ENCODE results near the gene SEPTIN1.

Gene SEPTIN1

GRCh38 chr16:30382111-30382881 lies at the start of gene SEPTIN1:
TSS of gene SEPTIN1 (minus strand) at chr16:30382561. CDS start at chr16:30382542, 19 bp downstream.
- Histone ChIP-seq H3K4me1 (ENCODE audit: control insufficient read depth, insufficient read depth, low read length) (no peaks in the 10 kb centered on the region), H3K27ac (ENCODE audit: extremely low read depth, low read depth, low read length) (0 out of 2 replicates have a peak within 1 kb of the TSS, but pooled peaks have one; percentile 7), H3K36me3 (ENCODE audit: control insufficient read depth in 2 of 2, insufficient read depth in 1 of 2, low read length in 2 of 2) (peaks cover 0 to 8% of the 10 kb centered on the region in 2 experiments; a peak in 1 of 3 replicates), H3K9me3 (ENCODE audit: control insufficient read depth, insufficient read depth, low read depth, low read length) (no peaks in the 10 kb centered on the region), H3K4me3 (ENCODE audit: low read depth, low read length) (no peak within 1 kb of the TSS)
- POLR2A ChIA-PET, result interaction anchor here (1.3 to 5.0 kb wide), 3 partner anchors 11 to 25 kb away, joined by 8 to 30 read pairs (median 17); partner anchors contain the start of genes TBC1D10B, ZNF48 and ZNF771
- TF ChIP-seq ZNF792 (tag by site-specific recombination; IDR thresholded peaks at IDR 0.05) (no peak), ZNF155 (tag by site-specific recombination; IDR thresholded peaks at IDR 0.05) (no peak), ZBTB10 (tag by site-specific recombination; IDR thresholded peaks at IDR 0.05) (no peak), ZNF704 (tag by site-specific recombination; IDR thresholded peaks at IDR 0.05) (no peak), INSM2 (tag by site-specific recombination; IDR thresholded peaks at IDR 0.05) (no peak), SCRT1 (tag by site-specific recombination; IDR thresholded peaks at IDR 0.05; ENCODE audit: borderline replicate concordance) (no peak), ZNF16 (tag by site-specific recombination; IDR thresholded peaks at IDR 0.05; ENCODE audit: low read depth) (no peak), ZNF791 (tag by site-specific recombination; IDR thresholded peaks at IDR 0.05) (no peak), ZNF664 (tag by site-specific recombination; IDR thresholded peaks at IDR 0.05) (no peak; the same call in 1 of the 2 replicates), ZNF121 (tag by site-specific recombination; IDR thresholded peaks at IDR 0.05) (no peak)
- CTCF ChIA-PET, result interaction anchor here (1.3 to 1.8 kb wide), 2 partner anchors 12 to 16 kb away, joined by 3 to 5 read pairs; partner anchors contain the start of gene TBC1D10B

- ChIA-PET POLR2A (interaction anchor here (0.7 to 3.0 kb wide), 28 partner anchors 10 to 615 kb away, joined by 3 to 41 read pairs (median 6); partner anchors contain the start of genes CORO1A, PAGR1, PRR14 and SEPHS2), CTCF (interaction anchor here (0.5 to 3.1 kb wide), 38 partner anchors 9 to 514 kb away, joined by 3 to 43 read pairs (median 5); partner anchors contain the start of genes TBX6, ZNF48 and ZNF771)
- no peak overlapping the region for H3K4me3 ChIP-seq (ENCODE audit: low read depth, low read length)
- H3K36me3 ChIP-seq (ENCODE audit: control insufficient read depth in 2 of 2, insufficient read depth in 1 of 2, low read length in 2 of 2), result peaks cover 10 to 19% of the 10 kb centered on the region in 2 experiments; a peak in 2 of 3 replicates
- peak overlapping the region; percentile 0; the same call in 1 of the 2 replicates for H3K27ac ChIP-seq (ENCODE audit: extremely low read depth, low read depth, low read length)
- H3K4me1 ChIP-seq (ENCODE audit: control insufficient read depth, insufficient read depth, low read length), result no peaks in the 10 kb centered on the region
- no peaks in the 10 kb centered on the region for H3K9me3 ChIP-seq (ENCODE audit: control insufficient read depth, insufficient read depth, low read depth, low read length)
- TF ChIP-seq ZBTB20 (tag by site-specific recombination; IDR thresholded peaks at IDR 0.05), result no peak
- TF ChIP-seq ZNF302 (tag by site-specific recombination; IDR thresholded peaks at IDR 0.05; ENCODE audit: low read depth), result no peak
- no peak for TF ChIP-seq ZNF514 (tag by site-specific recombination; IDR thresholded peaks at IDR 0.05)
- TF ChIP-seq ZBTB6 (tag by site-specific recombination; IDR thresholded peaks at IDR 0.05), result 0 out of 2 replicates have a peak, but pooled peaks have one; percentile 7
- peak; percentile 46; the same call in 1 of the 2 replicates for TF ChIP-seq KLF16 (tag by site-specific recombination; IDR thresholded peaks at IDR 0.05)
- no peak for TF ChIP-seq ZNF394 (tag by site-specific recombination; IDR thresholded peaks at IDR 0.05; ENCODE audit: borderline replicate concordance)
- no peak for TF ChIP-seq HOXC10 (CRISPR knock-in tag; IDR thresholded peaks at IDR 0.05)
- TF ChIP-seq ZNF324 (tag by site-specific recombination; IDR thresholded peaks at IDR 0.05), result peak; percentile 84
- TF ChIP-seq RBAK (tag by site-specific recombination; IDR thresholded peaks at IDR 0.05), result no peak
- TF ChIP-seq ZNF747 (tag by site-specific recombination; IDR thresholded peaks at IDR 0.05), result no peak
- TF ChIP-seq ZNF18 (tag by site-specific recombination; IDR thresholded peaks at IDR 0.05), result 0 out of 2 replicates have a peak, but pooled peaks have one; percentile 13
- no peak for TF ChIP-seq HIC1 (tag by site-specific recombination; IDR thresholded peaks at IDR 0.05)
Observed at GRCh38 chr16:30430428-30430970, 48.1 kb upstream of the SEPTIN1 start.

All from HEK293 (cell line).